ENCODE results near the gene C1orf174. TPM values are rescaled to one million over a fixed set of nuclear protein-coding genes. Genes with fewer than 3 reads are reported as not detected.

The C1orf174 gene
- polyA plus RNA-seq, 4 donors: 27.9 to 33.2 (median 29.7) TPM

DNA sequence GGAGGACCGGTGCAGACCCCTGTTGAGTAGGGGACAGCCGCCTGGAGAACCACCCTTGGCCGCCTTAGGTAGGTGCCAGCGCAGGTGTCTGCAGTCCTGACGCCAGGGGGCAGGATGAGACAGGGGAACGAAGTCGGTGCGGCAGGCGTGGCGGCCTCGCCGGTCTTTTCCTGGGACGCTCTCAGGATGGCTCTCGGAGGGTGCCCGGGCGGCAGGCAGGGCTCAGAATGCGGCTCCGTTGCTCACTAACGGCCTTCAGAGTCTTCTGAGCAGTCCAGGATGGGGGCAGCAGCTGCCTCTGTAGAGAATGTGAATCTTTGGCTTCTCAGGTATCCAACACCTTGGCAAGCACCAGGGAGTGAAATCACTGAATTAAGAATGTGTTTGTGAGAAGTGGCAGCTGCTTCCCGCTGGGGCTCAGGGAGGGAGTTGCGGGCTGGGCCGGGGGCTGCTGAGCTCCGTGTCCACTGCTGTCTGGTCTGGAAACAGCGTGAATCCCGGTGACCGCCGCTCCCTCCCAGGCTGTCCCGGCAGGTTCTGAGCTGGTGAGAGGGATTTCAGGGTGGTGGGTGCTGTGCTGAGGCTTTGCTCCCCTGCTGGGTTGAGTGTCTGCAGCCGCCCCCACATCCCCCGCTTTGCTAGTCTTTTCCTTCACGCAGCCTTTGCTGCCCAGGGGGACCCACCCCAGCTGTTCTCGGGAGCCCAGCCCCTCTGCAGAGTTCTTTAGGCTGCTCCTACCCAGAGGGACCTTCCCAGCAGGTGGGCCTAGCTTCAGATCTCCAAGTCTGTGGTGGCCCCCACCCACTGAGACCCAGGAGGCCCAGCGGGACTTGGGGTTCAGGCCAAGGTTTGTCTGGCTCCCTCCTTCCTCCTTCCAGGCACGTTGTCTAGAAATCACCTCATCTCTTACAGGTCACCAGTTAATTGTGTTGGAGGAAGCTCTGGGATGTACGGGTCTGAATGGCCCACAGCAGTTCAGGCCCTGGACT, 11.1 kb upstream of the C1orf174 start:
- peak in 3 of 4 donors; percentile 47 to 54 (median 50) for DNase-seq (ENCODE audit: low read depth in 4 of 4, low spot score in 3 of 4)

- no peak for DNase-seq (ENCODE audit: low read depth in 4 of 4, low spot score in 3 of 4)
These were observed 10.1 kb upstream of the C1orf174 start for GRCh38 chr1:3910049-3910731.

GRCh38 chr1:3909615-3910014, 9.5 kb upstream of the C1orf174 start:
- no peak for DNase-seq (ENCODE audit: low read depth in 4 of 4, low spot score in 3 of 4)

GRCh38 chr1:3908886-3909517, 8.9 kb upstream of the C1orf174 start:
- DNase-seq (ENCODE audit: low read depth in 4 of 4, low spot score in 3 of 4): no peak

DNA sequence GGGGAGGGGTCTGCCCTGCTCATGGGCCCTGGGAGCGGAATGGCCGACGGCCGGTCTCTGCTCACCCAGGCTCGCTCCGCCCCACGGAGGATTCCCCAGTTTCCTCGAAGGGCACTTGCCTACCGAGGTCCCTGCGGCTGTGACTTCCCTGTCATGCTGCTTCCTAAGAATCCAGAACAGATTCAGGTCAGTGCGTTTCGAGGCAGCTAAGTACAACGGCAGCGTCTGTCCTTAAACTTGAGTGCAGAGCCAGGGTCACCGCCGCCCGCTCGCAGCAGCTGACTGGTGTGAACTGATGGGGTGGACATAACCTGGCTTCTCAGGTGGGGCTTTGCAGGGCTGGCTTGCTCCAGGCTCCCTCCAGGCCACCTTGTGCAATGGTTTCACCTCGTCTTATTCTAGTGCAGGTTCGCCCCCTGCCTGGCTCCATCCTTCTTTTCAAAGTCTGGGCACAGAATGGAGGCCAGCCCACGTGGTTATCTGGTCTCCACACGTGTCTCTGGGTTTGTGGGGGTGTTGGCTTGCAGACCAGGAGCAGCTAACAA, 7.6 kb upstream of the C1orf174 start:
- DNase-seq (ENCODE audit: low read depth in 4 of 4, low spot score in 3 of 4): no peak

DNA sequence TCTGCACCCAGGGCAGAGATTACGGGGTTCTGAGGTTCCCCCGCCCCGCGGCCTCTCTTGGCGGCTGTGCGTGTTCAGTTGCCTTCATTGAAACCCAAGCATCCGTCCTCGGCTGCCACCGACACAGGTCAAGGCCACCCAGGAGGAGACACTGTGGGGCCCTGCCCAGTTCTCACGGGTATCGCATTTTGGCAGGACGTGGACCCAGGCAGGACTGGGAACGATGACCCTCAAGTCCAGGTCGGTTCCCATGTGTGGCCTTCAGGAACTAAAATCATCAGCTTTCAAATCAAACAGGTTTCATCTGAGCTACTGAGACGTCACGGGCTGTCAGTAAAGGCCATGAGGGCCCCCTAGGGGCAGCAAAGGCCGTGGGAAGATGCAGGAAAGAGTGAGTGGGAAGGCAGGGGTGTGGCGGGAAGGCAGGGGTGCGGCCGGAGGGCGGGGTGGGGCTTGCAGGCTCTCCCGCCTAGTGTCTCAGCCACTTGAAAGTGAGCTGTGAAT, 7.0 kb upstream of the C1orf174 start:
- DNase-seq (ENCODE audit: low read depth in 4 of 4, low spot score in 3 of 4): no peak

DNA sequence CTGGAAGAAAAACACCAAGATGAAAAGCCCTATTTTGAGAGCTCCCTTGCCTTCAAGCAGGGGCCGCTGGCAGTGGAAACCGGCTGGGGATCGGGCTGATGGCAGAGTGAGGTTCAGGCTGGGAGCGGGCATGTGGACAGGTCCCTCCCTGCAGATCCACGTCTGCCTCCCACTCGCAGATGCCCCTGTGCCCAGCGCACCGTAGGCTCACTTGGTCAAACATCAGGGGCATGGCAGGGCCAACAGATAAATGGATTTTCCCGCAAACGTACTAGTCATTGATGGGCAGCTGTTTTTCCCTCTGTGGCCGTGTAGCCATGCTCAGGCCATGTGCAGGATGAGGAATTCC, 6.6 kb upstream of the C1orf174 start:
- no peak for DNase-seq (ENCODE audit: low read depth in 4 of 4, low spot score in 3 of 4)

GRCh38 chr1:3905953-3906671, 6.0 kb upstream of the C1orf174 start:
- no peak for DNase-seq (ENCODE audit: low read depth in 4 of 4, low spot score in 3 of 4)

- no peak for DNase-seq (ENCODE audit: low read depth in 4 of 4, low spot score in 3 of 4)
These were observed 5.3 kb upstream of the C1orf174 start for GRCh38 chr1:3905266-3905952.

DNA sequence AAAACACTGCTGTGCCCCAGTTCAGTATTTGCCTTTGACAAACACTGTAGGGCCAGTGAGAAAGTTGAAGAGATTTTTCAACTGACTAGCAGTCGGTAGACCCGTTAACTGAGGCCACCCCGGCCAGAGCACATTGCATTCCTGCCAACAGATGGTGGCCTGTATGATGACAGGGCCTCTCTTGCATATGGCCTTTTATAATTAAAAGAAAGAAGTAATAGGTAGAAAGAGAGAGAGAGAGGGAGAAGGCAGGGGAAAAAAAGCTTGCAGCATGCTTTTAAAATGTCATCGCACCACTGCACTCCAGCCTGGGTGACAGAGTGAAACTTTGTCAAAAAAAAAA, 4.7 kb upstream of the C1orf174 start:
- DNase-seq (ENCODE audit: low read depth in 4 of 4, low spot score in 3 of 4): no peak

GRCh38 chr1:3904006-3904842, 4.2 kb upstream of the C1orf174 start:
- no peak for DNase-seq (ENCODE audit: low read depth in 4 of 4, low spot score in 3 of 4)

DNA sequence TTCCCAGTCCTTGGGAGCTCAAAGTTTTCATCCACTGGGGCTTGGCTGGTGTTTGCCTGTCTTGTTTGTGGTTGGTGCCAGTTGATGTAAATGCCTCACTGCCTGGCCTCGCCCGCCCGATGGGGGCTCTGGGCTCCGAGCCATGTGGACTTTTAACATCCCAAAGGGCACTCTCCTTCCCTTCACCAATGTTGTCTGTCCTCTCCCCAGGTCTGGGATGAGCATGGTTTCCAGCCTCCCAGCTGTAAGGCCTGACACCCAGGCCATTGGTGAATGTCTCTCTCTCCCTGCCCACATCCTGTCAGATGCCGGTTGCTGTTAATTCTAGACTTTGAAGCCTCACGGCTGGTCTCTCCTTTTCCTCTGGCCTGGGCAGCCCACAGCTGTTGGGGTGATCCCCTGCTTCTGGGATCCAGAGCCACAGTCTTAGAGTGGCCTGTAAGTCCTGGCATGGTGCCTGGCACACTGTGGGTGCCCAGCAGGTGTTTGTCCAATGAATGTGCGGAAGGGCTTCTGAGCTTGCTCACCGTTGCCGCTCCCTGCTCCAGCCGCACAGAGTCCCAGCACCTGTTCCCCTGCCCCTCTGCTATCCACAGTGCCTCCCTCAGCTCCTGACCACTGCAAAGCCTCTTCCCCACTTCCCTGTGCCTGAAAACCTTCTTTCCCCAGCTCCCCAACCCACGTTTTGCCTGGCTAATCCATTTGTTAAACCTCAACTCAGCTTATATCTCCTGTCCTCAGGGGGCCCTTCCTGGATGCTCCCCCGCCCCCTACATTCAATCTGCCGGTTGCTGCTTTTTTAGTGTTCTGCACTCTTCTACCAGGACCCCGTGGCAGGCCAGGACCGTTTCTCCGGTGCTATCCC, 3.3 kb upstream of the C1orf174 start:
- DNase-seq (ENCODE audit: low read depth in 4 of 4, low spot score in 3 of 4): no peak

GRCh38 chr1:3902571-3903091, 2.6 kb upstream of the C1orf174 start:
- DNase-seq (ENCODE audit: low read depth in 4 of 4, low spot score in 3 of 4): no peak

- no peak for DNase-seq (ENCODE audit: low read depth in 4 of 4, low spot score in 3 of 4)
These were observed 2.0 kb upstream of the C1orf174 start for GRCh38 chr1:3902111-3902511.

- peak; percentile 91 to 94 (median 94) for DNase-seq (ENCODE audit: low read depth in 4 of 4, low spot score in 3 of 4)
These were observed 977 bp upstream of the C1orf174 start for GRCh38 chr1:3900969-3901529.

DNA sequence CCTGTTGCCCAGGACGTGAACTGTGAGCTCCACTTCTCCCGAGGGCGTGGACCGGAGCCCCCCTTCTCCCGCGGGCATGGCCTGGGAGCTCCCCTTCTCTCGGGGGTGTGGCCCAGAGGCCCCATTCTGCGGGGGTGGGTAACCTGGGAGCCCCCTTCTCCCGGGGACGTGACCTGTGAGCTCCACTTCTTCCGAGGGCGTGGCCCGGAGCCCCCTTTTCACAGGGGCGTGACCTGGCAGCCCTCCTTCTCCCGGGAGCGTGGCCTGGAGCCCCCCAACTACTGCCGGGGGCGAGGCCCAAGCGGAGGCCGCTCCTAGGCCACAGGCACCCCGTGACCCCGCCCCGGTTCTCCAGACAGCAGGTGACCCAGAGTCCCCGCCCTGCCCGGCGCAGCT, 320 bp downstream of the C1orf174 start:
- no peak for DNase-seq (ENCODE audit: low read depth in 4 of 4, low spot score in 3 of 4)

DNA sequence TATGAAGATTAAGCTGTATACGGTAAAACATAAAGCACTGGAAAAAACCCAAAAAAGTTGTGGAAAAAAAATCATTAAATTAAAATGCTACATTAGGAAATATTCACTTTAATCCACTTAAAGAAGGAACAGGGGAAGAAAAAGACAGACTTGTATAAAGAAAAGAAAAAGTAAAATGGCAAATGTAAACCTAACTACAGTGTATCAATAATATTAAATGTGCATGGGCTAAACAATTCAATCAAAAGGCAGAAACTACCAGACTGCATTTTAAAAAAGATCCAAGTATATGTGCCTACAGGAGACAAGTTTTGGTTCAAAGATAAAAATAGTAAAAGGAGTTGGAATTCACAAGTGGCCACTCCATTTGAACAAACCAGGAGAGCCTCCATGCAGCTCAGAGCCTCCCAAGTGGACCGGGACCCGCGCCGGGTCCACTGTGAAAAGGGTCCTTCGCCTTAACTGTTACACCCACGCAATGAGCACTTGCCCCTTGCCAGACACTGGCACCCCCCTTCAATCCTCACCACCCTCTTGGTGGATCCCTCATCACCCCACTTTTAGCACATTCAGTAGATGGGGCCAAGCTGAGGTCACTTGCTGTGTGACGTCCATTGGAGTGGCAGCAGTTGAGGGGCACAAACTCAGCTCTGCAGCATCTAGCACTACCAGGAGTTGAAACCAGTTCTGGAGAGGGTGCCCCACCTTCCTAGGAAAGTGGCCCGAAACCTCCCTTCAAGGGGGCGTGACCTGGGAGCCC, 898 bp downstream of the C1orf174 start:
- no peak for DNase-seq (ENCODE audit: low read depth in 4 of 4, low spot score in 3 of 4)
